GM12801 (cell line): Measurements from ENCODE around the gene CCDC141.

Source experiments
- TF ChIP-seq, protein P1 (sequence below): IDR thresholded peaks from one replicate; pipeline ENCODE4 v1.5.1; 2011; ENCODE audit warnings: control low read depth; ENCODE audit not compliant: insufficient read length; ENCODE audit errors: extremely low read depth

Gene CCDC141

DNA sequence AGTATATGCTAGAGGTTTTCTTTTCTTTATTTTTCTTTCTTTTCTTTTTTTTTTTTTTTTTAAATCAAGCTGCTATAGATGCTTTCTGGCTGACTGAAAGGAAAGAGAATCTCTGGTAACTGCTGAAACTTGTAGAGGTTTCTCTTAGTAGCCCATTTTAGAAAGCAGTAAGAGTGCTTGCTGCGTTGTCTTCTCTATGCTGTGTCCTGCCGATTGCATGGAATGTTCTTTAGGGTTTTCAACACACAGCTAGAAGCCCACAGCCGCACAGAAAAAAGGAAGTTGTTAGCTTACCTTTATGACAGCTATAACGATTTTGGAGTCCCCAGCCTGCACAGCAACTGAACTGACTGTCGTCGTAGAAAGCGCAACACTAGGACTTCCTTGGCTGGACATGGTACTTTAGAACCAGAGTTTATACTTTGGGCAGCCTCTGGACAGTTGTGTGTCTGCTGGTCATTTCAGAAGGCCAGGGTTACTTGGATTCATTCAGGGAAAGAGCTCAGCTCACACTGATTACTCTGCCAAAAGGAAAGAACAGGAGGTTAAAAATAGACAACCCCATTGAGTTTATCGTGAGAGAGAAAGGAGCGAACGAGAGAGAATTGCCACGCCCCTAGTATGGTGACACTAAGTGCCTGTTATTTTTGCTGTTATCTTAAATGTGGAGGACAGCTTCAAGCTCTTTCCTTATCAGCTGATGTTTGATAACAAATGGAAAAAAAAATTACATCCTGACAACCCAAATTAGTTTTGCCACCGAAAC is at the start of gene CCDC141:
TSS of gene CCDC141 (minus strand) at position 592 of the 766 bp plus-strand sequence. CDS start at position 396, 196 bp downstream.
- TF ChIP-seq, protein P1, sequence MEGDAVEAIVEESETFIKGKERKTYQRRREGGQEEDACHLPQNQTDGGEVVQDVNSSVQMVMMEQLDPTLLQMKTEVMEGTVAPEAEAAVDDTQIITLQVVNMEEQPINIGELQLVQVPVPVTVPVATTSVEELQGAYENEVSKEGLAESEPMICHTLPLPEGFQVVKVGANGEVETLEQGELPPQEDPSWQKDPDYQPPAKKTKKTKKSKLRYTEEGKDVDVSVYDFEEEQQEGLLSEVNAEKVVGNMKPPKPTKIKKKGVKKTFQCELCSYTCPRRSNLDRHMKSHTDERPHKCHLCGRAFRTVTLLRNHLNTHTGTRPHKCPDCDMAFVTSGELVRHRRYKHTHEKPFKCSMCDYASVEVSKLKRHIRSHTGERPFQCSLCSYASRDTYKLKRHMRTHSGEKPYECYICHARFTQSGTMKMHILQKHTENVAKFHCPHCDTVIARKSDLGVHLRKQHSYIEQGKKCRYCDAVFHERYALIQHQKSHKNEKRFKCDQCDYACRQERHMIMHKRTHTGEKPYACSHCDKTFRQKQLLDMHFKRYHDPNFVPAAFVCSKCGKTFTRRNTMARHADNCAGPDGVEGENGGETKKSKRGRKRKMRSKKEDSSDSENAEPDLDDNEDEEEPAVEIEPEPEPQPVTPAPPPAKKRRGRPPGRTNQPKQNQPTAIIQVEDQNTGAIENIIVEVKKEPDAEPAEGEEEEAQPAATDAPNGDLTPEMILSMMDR = no peak

DNA sequence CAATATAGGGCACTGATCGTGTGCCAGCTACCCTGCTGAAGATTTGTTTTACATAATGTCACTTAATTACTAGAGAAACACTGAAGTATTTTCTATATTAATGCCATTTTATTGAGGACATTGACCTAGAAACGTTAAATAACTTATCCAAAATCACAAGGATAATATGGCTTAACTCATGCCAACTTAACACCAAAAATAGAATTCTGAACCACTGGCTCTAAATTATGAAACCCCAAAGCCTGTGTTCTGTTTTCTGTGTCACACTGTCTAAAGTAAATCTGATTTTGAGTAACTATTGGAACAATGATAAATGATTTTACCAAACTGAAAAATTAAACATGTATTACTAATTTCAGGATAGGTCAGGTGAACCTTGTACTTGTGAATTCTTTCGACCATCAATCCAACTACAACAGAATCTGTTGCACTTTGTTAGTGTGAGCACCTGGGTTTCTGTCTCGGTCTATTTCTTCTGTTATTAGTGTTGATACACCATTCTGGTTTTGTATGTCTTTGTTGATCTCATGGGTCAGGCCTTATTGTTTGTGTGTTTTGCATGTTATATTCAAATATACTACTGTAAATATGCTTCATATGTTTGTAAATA is 48.2 kb upstream of the CCDC141 start:
- TF ChIP-seq, protein P1 = no peak

- TF ChIP-seq, protein P1 = no peak
Observed at GRCh38 chr2:179097131-179097530, 47.2 kb upstream of the CCDC141 start.

- TF ChIP-seq, protein P1 = no peak
Observed at GRCh38 chr2:179096090-179096489, 46.2 kb upstream of the CCDC141 start.

- TF ChIP-seq, protein P1 = no peak
Observed at GRCh38 chr2:179082697-179083096, 32.8 kb upstream of the CCDC141 start.

DNA sequence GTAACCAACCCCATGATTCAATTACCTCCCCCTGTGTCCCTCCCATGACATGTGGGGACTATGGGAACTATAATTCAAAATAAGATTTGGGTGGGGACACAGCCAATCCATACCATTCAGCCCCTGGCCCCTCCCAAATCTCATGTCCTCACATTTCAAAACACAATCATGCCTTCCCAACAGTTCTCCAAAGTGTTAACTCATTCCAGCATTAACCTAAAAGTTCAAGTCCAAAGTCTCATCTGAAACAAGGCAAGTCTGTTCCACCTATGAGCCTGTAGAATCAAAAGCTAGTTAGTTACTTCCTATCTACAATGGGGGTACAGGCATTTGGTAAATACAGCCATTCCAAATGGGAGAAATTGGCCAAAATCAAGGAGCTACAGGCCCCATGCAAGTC is 32.0 kb upstream of the CCDC141 start:
- TF ChIP-seq, protein P1 = no peak

- TF ChIP-seq, protein P1 = no peak
Observed at GRCh38 chr2:179072527-179072926, 22.6 kb upstream of the CCDC141 start.
